Thyroid gland (tissue), 4 donors: ENCODE measurements around the gene SLC2A13.

Experiments
- CTCF ChIP-seq, 6 experiments: fragments of 200-600 bp in 3 of 6; fragments of 450-650 bp in 3 of 6; sonication (generic) in 3 of 6; IDR thresholded peaks; one replicate each; pipeline ENCODE4 v1.5.1; 2016 to 2019; ENCODE audit warnings: antibody characterized with exemption in 6 of 6, mild to moderate bottlenecking in 2 of 6, inconsistent platforms in 1 of 6, moderate library complexity in 1 of 6
- POLR2A ChIP-seq, 2 donors: fragments of 450-650 bp; IDR thresholded peaks; one replicate each; pipeline ENCODE4 v1.6.1; 2017; ENCODE audit warnings: antibody characterized with exemption in 2 of 2, mild to moderate bottlenecking in 2 of 2, moderate library complexity in 1 of 2

- TF ChIP-seq CTCF (IDR thresholded peaks at IDR 0.05) = no peak
- no peak for TF ChIP-seq POLR2A (IDR thresholded peaks at IDR 0.05)
These were observed 94.1 kb downstream of the SLC2A13 start for GRCh38 chr12:40011775-40012129.
